Measurements from ENCODE around the gene MYO1D. TPM values are rescaled to one million over a fixed set of nuclear protein-coding genes. Genes with fewer than 3 reads are reported as not detected.

Gene MYO1D
- total and polyA plus RNA-seq, 5 donors from 2014 or later: 1.5 to 8.2 (median 2.7) TPM

DNA sequence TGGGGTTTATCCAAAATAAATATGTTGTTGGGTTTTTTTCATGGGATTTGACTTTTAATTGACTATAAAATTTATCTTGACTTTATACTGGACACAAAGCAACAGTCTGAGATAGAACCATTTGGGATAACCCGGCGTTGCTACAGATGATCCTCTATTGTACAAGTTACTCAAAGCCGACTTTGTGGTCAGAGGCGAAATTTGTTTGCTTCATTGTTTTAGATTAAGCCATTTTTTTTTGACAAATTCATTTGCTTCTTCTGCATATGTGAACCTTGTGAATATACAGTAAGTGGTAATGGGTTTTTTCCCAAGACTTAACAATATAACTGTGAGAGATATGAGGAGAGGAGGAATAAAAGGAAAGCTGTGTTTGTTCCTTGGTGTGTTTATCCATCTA, 11.8 kb downstream of the MYO1D start:
- peaks cover 0 to 6% (median 1%) of the 10 kb centered on the region in 4 donors for H3K4me1 Mint-ChIP-seq
- no peaks in the 10 kb centered on the region for H3K36me3 ChIP-seq (ENCODE audit: control insufficient read depth, insufficient read depth, low read length)
- no peak overlapping the region for H3K4me3 Mint-ChIP-seq
- H3K27me3 Mint-ChIP-seq: no peaks in the 10 kb centered on the region
- peaks cover 6% of the 10 kb centered on the region for H3K36me3 Mint-ChIP-seq
- H3K27ac Mint-ChIP-seq: no peak overlapping the region
- ATAC-seq (ENCODE audit: low read depth in 2 of 2): no peak
- no peak overlapping the region for H3K4me3 ChIP-seq (ENCODE audit: low read depth, low read length)
- no peak overlapping the region for H3K27ac ChIP-seq (ENCODE audit: insufficient read depth, low read length, poor library complexity, severe bottlenecking)
- H3K9me3 Mint-ChIP-seq: no peaks in the 10 kb centered on the region
- DNase-seq: no peak
- H3K27me3 ChIP-seq (ENCODE audit: control insufficient read depth, insufficient read depth, low read length): no peaks in the 10 kb centered on the region
- H3K4me1 ChIP-seq (ENCODE audit: control insufficient read depth, insufficient read depth, low read length, poor library complexity, severe bottlenecking): no peaks in the 10 kb centered on the region
- H3K9me3 ChIP-seq (ENCODE audit: control insufficient read depth in 2 of 2, low read length in 2 of 2): no peaks in the 10 kb centered on the region

DNA sequence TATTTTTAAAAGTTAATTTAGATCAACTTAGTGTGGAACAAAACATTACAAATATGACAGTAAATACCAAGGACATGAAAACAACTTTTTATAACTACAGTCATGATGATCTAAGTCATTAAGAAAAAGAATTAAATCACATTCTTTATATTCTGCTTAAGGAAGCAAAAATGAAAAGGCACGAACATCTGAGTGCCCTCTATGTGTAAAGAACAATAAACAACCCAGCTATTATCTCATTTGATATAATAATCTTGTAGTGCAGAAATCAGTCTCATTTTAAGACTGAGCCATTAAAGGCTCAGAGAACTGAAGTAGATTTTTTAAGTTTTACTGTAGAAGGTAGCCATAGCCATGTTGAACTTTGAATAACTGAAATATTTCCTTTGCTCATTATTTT, 13.4 kb downstream of the MYO1D start:
- H3K36me3 Mint-ChIP-seq: peaks cover 6% of the 10 kb centered on the region
- Histone ChIP-seq H3K9me3 (ENCODE audit: control insufficient read depth in 2 of 2, low read length in 2 of 2) (no peaks in the 10 kb centered on the region), H3K4me1 (ENCODE audit: control insufficient read depth, insufficient read depth, low read length, poor library complexity, severe bottlenecking) (no peaks in the 10 kb centered on the region), H3K36me3 (ENCODE audit: control insufficient read depth, insufficient read depth, low read length) (no peaks in the 10 kb centered on the region), H3K27ac (ENCODE audit: insufficient read depth, low read length, poor library complexity, severe bottlenecking) (no peak overlapping the region), H3K4me3 (ENCODE audit: low read depth, low read length) (no peak overlapping the region), H3K27me3 (ENCODE audit: control insufficient read depth, insufficient read depth, low read length) (no peaks in the 10 kb centered on the region)
- H3K4me3 Mint-ChIP-seq: no peak overlapping the region
- no peaks in the 10 kb centered on the region for H3K27me3 Mint-ChIP-seq
- H3K4me1 Mint-ChIP-seq: peaks cover 0 to 6% (median 1%) of the 10 kb centered on the region in 4 donors
- ATAC-seq (ENCODE audit: low read depth in 2 of 2) (no peak), DNase-seq (no peak)
- no peaks in the 10 kb centered on the region for H3K9me3 Mint-ChIP-seq
- H3K27ac Mint-ChIP-seq: no peak overlapping the region

DNA sequence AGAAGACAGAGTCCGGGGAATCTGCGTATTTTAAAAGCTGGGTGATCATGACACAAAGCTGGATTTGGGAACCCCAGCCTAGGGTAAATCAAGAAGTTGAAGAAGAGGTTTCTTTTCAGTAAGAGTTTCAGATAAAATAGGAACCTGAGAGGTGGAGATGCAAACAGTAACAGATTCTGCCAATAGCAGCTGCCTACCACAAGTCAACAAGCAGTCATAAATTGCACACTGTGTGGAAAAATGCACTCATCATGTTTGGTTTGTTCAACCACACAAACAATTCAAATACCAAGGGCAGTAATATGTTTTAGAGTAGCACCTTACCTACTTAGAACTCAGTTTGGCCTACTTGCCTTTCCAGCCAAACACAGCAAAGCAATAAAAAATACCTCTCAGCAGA, 14.0 kb downstream of the MYO1D start:
- Mint-ChIP-seq H3K36me3 (peaks cover 6% of the 10 kb centered on the region), H3K4me1 (peaks cover 0 to 6% (median 1%) of the 10 kb centered on the region in 4 donors), H3K4me3 (no peak overlapping the region), H3K9me3 (no peaks in the 10 kb centered on the region), H3K27ac (no peak overlapping the region), H3K27me3 (no peaks in the 10 kb centered on the region)
- no peak overlapping the region for H3K4me3 ChIP-seq (ENCODE audit: low read depth, low read length)
- no peak for DNase-seq
- H3K9me3 ChIP-seq (ENCODE audit: control insufficient read depth in 2 of 2, low read length in 2 of 2): no peaks in the 10 kb centered on the region
- H3K36me3 ChIP-seq (ENCODE audit: control insufficient read depth, insufficient read depth, low read length): no peaks in the 10 kb centered on the region
- no peaks in the 10 kb centered on the region for H3K4me1 ChIP-seq (ENCODE audit: control insufficient read depth, insufficient read depth, low read length, poor library complexity, severe bottlenecking)
- no peaks in the 10 kb centered on the region for H3K27me3 ChIP-seq (ENCODE audit: control insufficient read depth, insufficient read depth, low read length)
- no peak for ATAC-seq (ENCODE audit: low read depth in 2 of 2)
- no peak overlapping the region for H3K27ac ChIP-seq (ENCODE audit: insufficient read depth, low read length, poor library complexity, severe bottlenecking)

DNA sequence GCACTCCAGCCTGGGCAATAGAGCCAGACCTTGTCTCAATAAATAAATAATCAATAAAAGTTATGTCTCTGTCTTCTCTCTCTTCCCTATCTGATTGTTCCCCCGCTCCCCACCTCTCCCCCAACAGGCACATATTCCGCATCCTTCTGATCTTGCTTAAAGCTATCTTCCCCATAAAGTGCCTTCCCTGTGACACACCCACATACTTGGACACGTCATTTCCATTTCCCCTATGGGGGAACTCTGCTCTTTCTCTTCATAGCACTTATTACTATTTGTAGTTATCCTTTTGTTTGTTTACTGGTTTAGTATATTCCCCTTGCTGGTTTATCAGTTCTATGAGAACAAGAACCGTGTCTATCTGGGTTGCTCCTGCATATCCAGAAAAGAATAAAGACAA, 14.9 kb downstream of the MYO1D start:
- Mint-ChIP-seq H3K27ac (no peak overlapping the region), H3K4me3 (no peak overlapping the region), H3K4me1 (peaks cover 0 to 6% (median 1%) of the 10 kb centered on the region in 4 donors), H3K36me3 (peaks cover 6% of the 10 kb centered on the region), H3K9me3 (no peaks in the 10 kb centered on the region), H3K27me3 (no peaks in the 10 kb centered on the region)
- Histone ChIP-seq H3K27me3 (ENCODE audit: control insufficient read depth, insufficient read depth, low read length) (no peaks in the 10 kb centered on the region), H3K9me3 (ENCODE audit: control insufficient read depth in 2 of 2, low read length in 2 of 2) (no peaks in the 10 kb centered on the region), H3K36me3 (ENCODE audit: control insufficient read depth, insufficient read depth, low read length) (no peaks in the 10 kb centered on the region), H3K4me3 (ENCODE audit: low read depth, low read length) (no peak overlapping the region), H3K4me1 (ENCODE audit: control insufficient read depth, insufficient read depth, low read length, poor library complexity, severe bottlenecking) (no peaks in the 10 kb centered on the region), H3K27ac (ENCODE audit: insufficient read depth, low read length, poor library complexity, severe bottlenecking) (no peak overlapping the region)
- ATAC-seq (ENCODE audit: low read depth in 2 of 2): no peak
- no peak for DNase-seq

DNA sequence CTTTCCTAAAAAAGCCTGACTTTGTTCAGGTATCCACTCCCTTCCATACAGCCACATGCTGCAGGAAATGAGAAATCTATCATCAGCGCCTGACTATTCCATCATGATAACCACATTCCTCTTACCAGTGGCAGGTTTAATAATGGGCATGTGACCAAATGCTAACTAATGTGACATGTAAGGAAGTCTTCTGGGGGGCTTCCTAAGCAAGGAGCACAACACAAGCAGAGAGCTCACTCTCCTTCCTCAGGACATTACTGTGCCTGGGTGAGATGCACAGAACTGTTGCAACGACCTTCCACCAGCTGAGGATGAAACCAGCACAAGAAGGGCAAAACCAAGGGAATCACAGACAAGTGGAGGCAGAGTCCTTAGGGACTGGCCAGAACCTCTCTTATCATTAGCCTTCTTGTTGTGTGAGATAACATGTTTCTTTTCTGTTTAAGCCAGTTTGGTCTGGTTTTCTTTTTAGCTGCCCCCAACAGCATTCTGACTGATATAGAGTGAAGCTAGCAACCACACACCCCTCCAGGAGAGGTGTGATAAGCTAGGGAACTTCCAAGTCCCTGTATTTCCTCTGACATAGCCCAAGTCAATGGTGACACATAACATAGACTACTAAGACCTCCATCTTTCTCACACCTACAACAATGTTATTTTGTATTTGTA, 16.9 kb downstream of the MYO1D start:
- H3K36me3 ChIP-seq (ENCODE audit: control insufficient read depth, insufficient read depth, low read length): no peaks in the 10 kb centered on the region
- DNase-seq (no peak), ATAC-seq (ENCODE audit: low read depth in 2 of 2) (no peak)
- no peak overlapping the region for H3K4me3 Mint-ChIP-seq
- H3K27me3 Mint-ChIP-seq: no peaks in the 10 kb centered on the region
- no peaks in the 10 kb centered on the region for H3K4me1 ChIP-seq (ENCODE audit: control insufficient read depth, insufficient read depth, low read length, poor library complexity, severe bottlenecking)
- H3K27me3 ChIP-seq (ENCODE audit: control insufficient read depth, insufficient read depth, low read length): no peaks in the 10 kb centered on the region
- no peak overlapping the region for H3K4me3 ChIP-seq (ENCODE audit: low read depth, low read length)
- no peaks in the 10 kb centered on the region for H3K9me3 Mint-ChIP-seq
- no peak overlapping the region for H3K27ac ChIP-seq (ENCODE audit: insufficient read depth, low read length, poor library complexity, severe bottlenecking)
- peak overlapping the region in 1 of 3 donors; percentile 5 for H3K27ac Mint-ChIP-seq
- H3K9me3 ChIP-seq (ENCODE audit: control insufficient read depth in 2 of 2, low read length in 2 of 2): no peaks in the 10 kb centered on the region
- H3K4me1 Mint-ChIP-seq: no peaks in the 10 kb centered on the region
- H3K36me3 Mint-ChIP-seq: no peaks in the 10 kb centered on the region

DNA sequence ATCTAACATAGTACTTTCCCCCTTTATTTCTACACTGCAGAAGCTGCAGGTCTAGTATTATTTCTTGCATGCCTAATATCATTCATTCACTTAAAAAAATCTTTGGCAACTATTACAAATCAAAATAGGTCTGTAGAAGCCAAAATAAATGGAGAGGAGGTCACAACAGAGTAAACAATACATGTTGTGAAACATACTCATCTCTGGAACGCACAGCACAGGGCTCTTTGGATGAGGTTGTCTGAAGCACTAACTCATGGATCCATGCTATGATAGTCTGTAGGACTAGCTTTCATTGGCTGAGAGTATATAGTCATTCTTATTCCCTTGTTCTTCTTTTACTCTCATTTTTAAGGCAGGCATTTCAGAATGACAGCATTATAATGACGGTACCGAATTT, 21.3 kb downstream of the MYO1D start:
- no peaks in the 10 kb centered on the region for H3K9me3 ChIP-seq (ENCODE audit: control insufficient read depth in 2 of 2, low read length in 2 of 2)
- no peak for ATAC-seq (ENCODE audit: low read depth in 2 of 2)
- no peak overlapping the region for H3K4me3 ChIP-seq (ENCODE audit: low read depth, low read length)
- H3K4me1 ChIP-seq (ENCODE audit: control insufficient read depth, insufficient read depth, low read length, poor library complexity, severe bottlenecking): no peaks in the 10 kb centered on the region
- Mint-ChIP-seq H3K4me1 (peaks cover 0 to 4% (median 0%) of the 10 kb centered on the region in 4 donors), H3K4me3 (no peak overlapping the region), H3K27ac (no peak overlapping the region), H3K36me3 (no peaks in the 10 kb centered on the region), H3K9me3 (no peaks in the 10 kb centered on the region), H3K27me3 (no peaks in the 10 kb centered on the region)
- H3K27ac ChIP-seq (ENCODE audit: insufficient read depth, low read length, poor library complexity, severe bottlenecking): no peak overlapping the region
- DNase-seq: no peak
- H3K36me3 ChIP-seq (ENCODE audit: control insufficient read depth, insufficient read depth, low read length): no peaks in the 10 kb centered on the region
- H3K27me3 ChIP-seq (ENCODE audit: control insufficient read depth, insufficient read depth, low read length): peaks cover 2% of the 10 kb centered on the region

DNA sequence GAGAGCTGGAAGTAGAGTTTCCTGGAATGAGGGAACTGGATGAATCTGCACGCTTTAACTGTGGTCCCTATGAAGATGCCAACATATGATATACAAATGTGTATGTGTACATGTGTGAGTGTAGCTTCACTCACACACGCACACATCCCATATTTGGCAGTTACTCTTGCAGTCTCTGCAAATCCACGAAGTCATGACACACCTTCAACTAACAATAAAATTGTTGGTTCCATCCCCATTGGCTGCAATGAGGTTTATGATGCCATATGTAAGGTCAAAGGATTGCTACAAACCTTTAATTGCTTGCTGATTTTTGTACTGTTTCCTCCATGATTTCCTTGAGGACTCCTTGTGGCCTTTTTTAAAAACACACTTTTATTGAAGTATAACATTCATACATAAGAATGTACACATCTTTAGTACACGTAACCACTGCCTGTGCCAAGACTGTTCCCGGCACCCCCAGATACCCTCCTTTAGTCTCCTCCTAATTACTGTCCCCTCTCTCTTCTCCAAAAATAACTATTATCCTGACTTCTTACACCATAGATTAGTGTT, 22.0 kb downstream of the MYO1D start:
- Mint-ChIP-seq H3K9me3 (no peaks in the 10 kb centered on the region), H3K36me3 (no peaks in the 10 kb centered on the region), H3K27ac (no peak overlapping the region), H3K4me3 (no peak overlapping the region), H3K4me1 (peaks cover 0 to 4% (median 0%) of the 10 kb centered on the region in 4 donors), H3K27me3 (no peaks in the 10 kb centered on the region)
- Histone ChIP-seq H3K36me3 (ENCODE audit: control insufficient read depth, insufficient read depth, low read length) (no peaks in the 10 kb centered on the region), H3K27me3 (ENCODE audit: control insufficient read depth, insufficient read depth, low read length) (peaks cover 2% of the 10 kb centered on the region), H3K4me1 (ENCODE audit: control insufficient read depth, insufficient read depth, low read length, poor library complexity, severe bottlenecking) (no peaks in the 10 kb centered on the region), H3K9me3 (ENCODE audit: control insufficient read depth in 2 of 2, low read length in 2 of 2) (no peaks in the 10 kb centered on the region), H3K27ac (ENCODE audit: insufficient read depth, low read length, poor library complexity, severe bottlenecking) (no peak overlapping the region), H3K4me3 (ENCODE audit: low read depth, low read length) (no peak overlapping the region)
- DNase-seq: peak in 1 of 3 donors; percentile 3
- no peak for ATAC-seq (ENCODE audit: low read depth in 2 of 2)

DNA sequence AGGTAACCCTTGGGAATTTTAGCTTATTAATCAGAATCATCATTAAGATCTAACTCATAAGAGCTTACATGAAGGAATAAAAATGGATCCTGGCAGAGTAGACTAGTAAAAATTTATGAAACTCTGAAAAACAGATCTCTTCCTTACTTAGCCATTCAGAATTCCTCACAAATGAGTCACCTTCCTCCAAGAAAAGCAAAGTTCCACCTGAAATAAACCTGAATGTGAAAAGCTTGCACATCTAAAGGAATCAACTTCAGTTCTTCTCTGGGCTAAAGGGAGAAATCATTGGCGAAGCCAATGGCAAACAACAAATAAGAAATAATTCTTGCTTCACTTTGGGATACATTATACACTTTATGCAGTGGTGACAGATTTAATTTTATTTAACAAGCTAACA, 22.7 kb downstream of the MYO1D start:
- Mint-ChIP-seq H3K4me3 (no peak overlapping the region), H3K9me3 (no peaks in the 10 kb centered on the region), H3K36me3 (no peaks in the 10 kb centered on the region), H3K27me3 (no peaks in the 10 kb centered on the region), H3K27ac (no peak overlapping the region), H3K4me1 (peaks cover 0 to 4% (median 0%) of the 10 kb centered on the region in 4 donors)
- no peak overlapping the region for H3K27ac ChIP-seq (ENCODE audit: insufficient read depth, low read length, poor library complexity, severe bottlenecking)
- H3K27me3 ChIP-seq (ENCODE audit: control insufficient read depth, insufficient read depth, low read length): peaks cover 2% of the 10 kb centered on the region
- H3K9me3 ChIP-seq (ENCODE audit: control insufficient read depth in 2 of 2, low read length in 2 of 2): no peaks in the 10 kb centered on the region
- H3K4me1 ChIP-seq (ENCODE audit: control insufficient read depth, insufficient read depth, low read length, poor library complexity, severe bottlenecking): no peaks in the 10 kb centered on the region
- DNase-seq (no peak), ATAC-seq (ENCODE audit: low read depth in 2 of 2) (no peak)
- no peak overlapping the region for H3K4me3 ChIP-seq (ENCODE audit: low read depth, low read length)
- no peaks in the 10 kb centered on the region for H3K36me3 ChIP-seq (ENCODE audit: control insufficient read depth, insufficient read depth, low read length)
